HCT116 (cell line): ENCODE measurements around the gene MESP2.

ENCODE experiments used
- CEBPB ChIP-seq: IDR thresholded peaks from 2 replicates; pipeline ENCODE4 v1.6.1; 2012; ENCODE audit warnings: low read depth
- CTCF ChIP-seq, 3 experiments: fragments of 200-600 bp in 1 of 3; sonication (generic) in 1 of 3; IDR thresholded peaks in 2 of 3; conservative IDR thresholded peaks in 1 of 3; 2 replicates each; pipeline ENCODE4 v1.5.1; 2012 to 2017; ENCODE audit warnings: low read depth in 2 of 3, low read length in 2 of 3, antibody characterized with exemption in 1 of 3, borderline replicate concordance in 1 of 3, control low read depth in 1 of 3, mild to moderate bottlenecking in 1 of 3, mixed read lengths in 1 of 3, mixed run types in 1 of 3, moderate library complexity in 1 of 3; ENCODE audit not compliant: insufficient read depth in 1 of 3
- EGR1 ChIP-seq: IDR thresholded peaks from 2 replicates; pipeline ENCODE4 v1.6.1; 2012; ENCODE audit warnings: low read depth
- EZH2 ChIP-seq: fragments of 200-600 bp; sonication (generic); IDR thresholded peaks from 2 replicates; pipeline ENCODE4 v1.6.1; 2017; ENCODE audit warnings: antibody characterized with exemption, mixed run types
- POLR2A ChIP-seq: IDR thresholded peaks from 2 replicates; pipeline ENCODE4 v1.7.0; 2011; ENCODE audit warnings: borderline replicate concordance; ENCODE audit not compliant: insufficient read depth, insufficient read length; ENCODE audit errors: extremely low read depth
- YY1 ChIP-seq: IDR thresholded peaks from 2 replicates; pipeline ENCODE4 v1.6.1; 2011; ENCODE audit warnings: low read length, low read depth, moderate library complexity, mild to moderate bottlenecking; ENCODE audit not compliant: insufficient replicate concordance; ENCODE audit errors: extremely low read depth

GRCh38 chr15:89817701-89818280, 41.7 kb downstream of the MESP2 start:
- no peak for TF ChIP-seq CEBPB
- TF ChIP-seq CTCF (IDR thresholded peaks at IDR 0.05 in 2 of 3, conservative IDR thresholded peaks at IDR 0.05 in 1 of 3; ENCODE audit: borderline replicate concordance in 1 of 3, insufficient read depth in 1 of 3, low read depth in 2 of 3, low read length in 2 of 3), result no peak
- no peak for TF ChIP-seq YY1
- no peak for TF ChIP-seq POLR2A
- TF ChIP-seq EZH2, result no peak
- TF ChIP-seq EGR1, result no peak
